NCI-H82 (cell line): ENCODE results near the gene USP32.

ENCODE experiments used
- DNase-seq: peaks from one replicate; lab custom pipeline; 2025; lab: John Stamatoyannopoulos, UW

Gene USP32

GRCh38 chr17:60153606-60154390, 238.1 kb downstream of the USP32 start:
- peak; percentile 85 for DNase-seq

GRCh38 chr17:60151355-60151754, 240.6 kb downstream of the USP32 start:
- DNase-seq, result peak; percentile 93

- DNase-seq, result peak; percentile 90
These were observed 242.0 kb downstream of the USP32 start, which contains the start of gene CA4 for GRCh38 chr17:60149691-60150582. TSS of gene CA4 (plus strand) at chr17:60149973. CDS start at chr17:60150035, 62 bp downstream.

GRCh38 chr17:60148373-60148772, 243.6 kb downstream of the USP32 start:
- DNase-seq, result no peak

GRCh38 chr17:60147553-60148223, 244.2 kb downstream of the USP32 start:
- no peak for DNase-seq

GRCh38 chr17:60146206-60146605, 245.7 kb downstream of the USP32 start:
- DNase-seq, result no peak

GRCh38 chr17:60145006-60145935, 246.7 kb downstream of the USP32 start:
- peak; percentile 30 for DNase-seq

- peak; percentile 95 for DNase-seq
These were observed 248.9 kb downstream of the USP32 start for GRCh38 chr17:60142872-60143499.

GRCh38 chr17:60141111-60142018, 250.6 kb downstream of the USP32 start:
- DNase-seq, result no peak

- no peak for DNase-seq
These were observed 252.3 kb downstream of the USP32 start for GRCh38 chr17:60139438-60140285.

- no peak for DNase-seq
These were observed 253.0 kb downstream of the USP32 start for GRCh38 chr17:60138769-60139437.

- no peak for DNase-seq
These were observed 254.2 kb downstream of the USP32 start for GRCh38 chr17:60137731-60138130.

GRCh38 chr17:60135951-60136666, 255.8 kb downstream of the USP32 start:
- DNase-seq, result no peak

GRCh38 chr17:60135151-60135950, 256.6 kb downstream of the USP32 start:
- DNase-seq, result peak; percentile 98

- peak; percentile 81 for DNase-seq
These were observed 257.4 kb downstream of the USP32 start for GRCh38 chr17:60134396-60135150.

- no peak for DNase-seq
These were observed 261.5 kb downstream of the USP32 start for GRCh38 chr17:60130466-60130865.
